ENCODE data around the gene GMPPA. TPM values are rescaled to one million over a fixed set of nuclear protein-coding genes. Genes with fewer than 3 reads are reported as not detected.
A peak's percentile ranks its signal among the peaks of the same experiment; 100 is the strongest.

GMPPA gene
- total and polyA plus RNA-seq, 4 donors, result 19.0 to 29.8 (median 21.4) TPM

DNA sequence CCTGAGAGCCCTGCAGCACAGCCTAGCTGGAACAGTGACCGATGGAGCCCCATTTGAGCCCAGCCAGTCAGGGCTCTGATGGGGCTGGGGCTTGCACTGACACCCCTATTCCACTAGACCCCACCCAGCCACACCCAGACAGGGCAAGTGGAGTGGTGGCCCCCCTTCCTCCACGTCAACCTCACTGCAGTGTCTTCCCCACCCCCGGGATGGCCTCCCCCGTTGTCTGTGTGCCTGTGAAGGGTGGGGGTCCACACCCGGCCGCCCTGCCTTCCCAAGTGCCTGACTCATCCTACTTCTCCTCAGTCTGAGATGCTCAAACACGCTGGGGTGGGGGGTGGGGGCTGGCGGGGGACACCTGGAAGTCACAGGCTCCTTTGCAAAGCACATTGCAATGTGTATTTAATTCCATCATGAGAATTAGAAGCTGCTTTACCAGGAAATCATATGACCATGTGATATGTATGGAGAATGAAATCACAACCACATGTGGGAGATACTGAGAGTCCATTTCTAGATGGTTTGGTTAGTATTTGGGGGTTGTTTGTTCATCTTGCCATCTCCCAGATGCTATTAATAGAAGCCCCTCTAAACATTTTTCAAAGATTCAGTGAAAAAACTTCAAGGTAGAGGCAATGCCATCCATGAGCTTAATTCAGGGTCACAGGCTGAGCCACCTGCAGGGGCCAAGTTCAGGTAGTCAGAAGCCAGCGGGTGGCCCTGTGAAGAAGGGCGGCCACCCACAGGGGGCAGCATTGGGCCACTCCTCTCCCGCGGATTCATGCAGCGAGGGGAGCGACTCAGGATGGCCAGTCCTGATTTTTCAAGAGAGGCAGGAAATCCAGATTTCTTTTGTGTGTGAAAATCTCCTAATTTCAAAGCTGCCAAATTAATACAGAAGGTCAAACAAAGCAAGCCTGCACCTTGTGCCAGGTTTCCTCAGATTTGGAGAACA is 22.7 kb upstream of the GMPPA start:
- Histone ChIP-seq H3K36me3 (ENCODE audit: control insufficient read depth, insufficient read depth, low read length) (peaks cover 75% of the 10 kb centered on the region), H3K27ac (ENCODE audit: low read depth, low read length) (no peak overlapping the region), H3K9me3 (ENCODE audit: control insufficient read depth, insufficient read depth, low read length) (no peaks in the 10 kb centered on the region), H3K4me1 (ENCODE audit: control insufficient read depth, insufficient read depth, low read length) (peaks cover 20% of the 10 kb centered on the region), H3K27me3 (ENCODE audit: control insufficient read depth, insufficient read depth, low read length) (no peaks in the 10 kb centered on the region), H3K4me3 (ENCODE audit: low read depth, low read length) (no peak overlapping the region)
- DNase-seq (ENCODE audit: low read depth in 4 of 6, low spot score in 6 of 6), result peak in 2 of 6 donors; percentile 79 to 89
- 34% methylated on average over 5 of the region's 14 CpGs for WGBS (ENCODE audit: insufficient coverage)

DNA sequence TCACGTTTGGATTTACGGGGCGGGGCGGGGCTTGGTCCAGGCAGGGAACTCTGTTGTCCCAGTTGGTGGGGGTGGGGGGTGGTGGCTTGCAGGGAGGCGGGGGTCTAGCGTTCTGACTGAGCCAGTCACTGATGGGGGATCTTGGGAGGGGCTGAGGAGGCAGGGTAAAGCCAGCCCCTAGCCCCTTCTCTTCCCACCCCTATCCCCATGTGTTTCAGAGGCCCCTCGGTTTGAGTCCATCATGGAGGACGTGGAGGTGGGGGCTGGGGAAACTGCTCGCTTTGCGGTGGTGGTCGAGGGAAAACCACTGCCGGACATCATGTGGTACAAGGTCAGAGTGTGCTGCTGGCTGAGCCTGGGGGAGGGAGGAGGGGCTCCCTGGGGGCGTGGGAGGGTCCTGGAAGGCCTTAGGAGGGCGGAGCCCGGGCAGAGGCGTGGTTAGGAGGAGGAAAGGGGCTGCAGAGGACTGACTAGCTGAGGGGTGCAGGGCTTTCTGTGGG is 22.0 kb upstream of the GMPPA start:
- peaks cover 75% of the 10 kb centered on the region for H3K36me3 ChIP-seq (ENCODE audit: control insufficient read depth, insufficient read depth, low read length)
- no peaks in the 10 kb centered on the region for H3K9me3 ChIP-seq (ENCODE audit: control insufficient read depth, insufficient read depth, low read length)
- peaks cover under 1% of the 10 kb centered on the region for H3K27me3 ChIP-seq (ENCODE audit: control insufficient read depth, insufficient read depth, low read length)
- no peak overlapping the region for H3K4me3 ChIP-seq (ENCODE audit: low read depth, low read length)
- peak in 2 of 6 donors; percentile 46 to 56 for DNase-seq (ENCODE audit: low read depth in 4 of 6, low spot score in 6 of 6)
- H3K4me1 ChIP-seq (ENCODE audit: control insufficient read depth, insufficient read depth, low read length), result peaks cover 23% of the 10 kb centered on the region
- WGBS (ENCODE audit: insufficient coverage), result 15% methylated on average over 12 of the region's 16 CpGs
- no peak overlapping the region for H3K27ac ChIP-seq (ENCODE audit: low read depth, low read length)

DNA sequence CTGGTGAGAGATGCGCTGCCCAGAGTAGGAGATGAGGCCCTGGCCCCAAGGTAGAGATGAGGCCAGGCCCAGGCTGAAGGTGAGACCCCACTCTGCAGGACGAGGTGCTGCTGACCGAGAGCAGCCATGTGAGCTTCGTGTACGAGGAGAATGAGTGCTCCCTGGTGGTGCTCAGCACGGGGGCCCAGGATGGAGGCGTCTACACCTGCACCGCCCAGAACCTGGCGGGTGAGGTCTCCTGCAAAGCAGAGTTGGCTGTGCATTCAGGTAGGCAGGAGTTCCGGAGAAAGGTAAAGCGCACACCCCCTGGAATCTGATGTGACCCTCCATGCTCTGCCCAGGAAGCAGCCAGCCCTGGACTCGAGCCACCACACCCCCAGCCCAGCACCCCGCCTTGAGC is 21.5 kb upstream of the GMPPA start:
- 72% methylated on average over 13 of the region's 13 CpGs for WGBS (ENCODE audit: insufficient coverage)
- Histone ChIP-seq H3K4me1 (ENCODE audit: control insufficient read depth, insufficient read depth, low read length) (peaks cover 24% of the 10 kb centered on the region), H3K4me3 (ENCODE audit: low read depth, low read length) (no peak overlapping the region), H3K27ac (ENCODE audit: low read depth, low read length) (no peak overlapping the region), H3K36me3 (ENCODE audit: control insufficient read depth, insufficient read depth, low read length) (peaks cover 73% of the 10 kb centered on the region), H3K27me3 (ENCODE audit: control insufficient read depth, insufficient read depth, low read length) (peaks cover 5% of the 10 kb centered on the region), H3K9me3 (ENCODE audit: control insufficient read depth, insufficient read depth, low read length) (no peaks in the 10 kb centered on the region)
- no peak for DNase-seq (ENCODE audit: low read depth in 4 of 6, low spot score in 6 of 6)

DNA sequence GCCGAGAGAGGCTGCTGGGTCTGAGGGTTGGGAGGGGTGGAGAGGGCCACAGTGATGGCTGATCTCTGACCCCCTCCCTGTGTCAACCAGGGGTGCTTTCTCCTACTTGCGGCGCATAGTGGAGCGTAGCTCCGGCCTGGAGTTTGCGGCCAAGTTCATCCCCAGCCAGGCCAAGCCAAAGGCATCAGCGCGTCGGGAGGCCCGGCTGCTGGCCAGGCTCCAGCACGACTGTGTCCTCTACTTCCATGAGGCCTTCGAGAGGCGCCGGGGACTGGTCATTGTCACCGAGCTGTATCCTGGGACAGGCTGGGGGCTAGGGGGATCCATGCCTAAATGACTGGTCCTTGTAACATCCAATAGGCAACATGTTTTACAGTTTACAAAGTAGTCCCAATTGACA is 20.9 kb upstream of the GMPPA start:
- H3K4me3 ChIP-seq (ENCODE audit: low read depth, low read length), result no peak overlapping the region
- peaks cover 73% of the 10 kb centered on the region for H3K36me3 ChIP-seq (ENCODE audit: control insufficient read depth, insufficient read depth, low read length)
- peaks cover 30% of the 10 kb centered on the region for H3K4me1 ChIP-seq (ENCODE audit: control insufficient read depth, insufficient read depth, low read length)
- H3K27ac ChIP-seq (ENCODE audit: low read depth, low read length), result no peak overlapping the region
- no peak for DNase-seq (ENCODE audit: low read depth in 4 of 6, low spot score in 6 of 6)
- WGBS (ENCODE audit: insufficient coverage), result 51% methylated on average over 15 of the region's 15 CpGs
- no peaks in the 10 kb centered on the region for H3K9me3 ChIP-seq (ENCODE audit: control insufficient read depth, insufficient read depth, low read length)
- peaks cover 11% of the 10 kb centered on the region for H3K27me3 ChIP-seq (ENCODE audit: control insufficient read depth, insufficient read depth, low read length)

DNA sequence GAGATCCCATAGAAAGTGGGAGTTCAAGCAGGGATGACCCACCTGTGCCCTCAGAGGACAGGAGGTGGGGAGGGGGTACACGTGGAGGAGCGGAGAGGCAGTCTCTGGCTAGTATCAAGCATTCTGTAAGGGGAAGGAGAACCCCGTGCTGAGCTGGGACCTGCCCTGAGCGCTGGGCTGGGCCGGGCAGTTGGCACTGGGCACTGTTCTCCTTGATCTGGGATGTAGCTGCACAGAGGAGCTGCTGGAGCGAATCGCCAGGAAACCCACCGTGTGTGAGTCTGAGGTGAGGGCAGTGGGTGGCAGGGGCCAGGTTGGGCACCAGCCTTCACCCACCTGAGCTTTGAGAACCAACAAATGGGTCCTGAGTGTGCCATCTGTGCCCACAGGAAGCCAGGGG is 19.8 kb upstream of the GMPPA start:
- Histone ChIP-seq H3K9me3 (ENCODE audit: control insufficient read depth, insufficient read depth, low read length) (no peaks in the 10 kb centered on the region), H3K4me3 (ENCODE audit: low read depth, low read length) (no peak overlapping the region), H3K27me3 (ENCODE audit: control insufficient read depth, insufficient read depth, low read length) (peaks cover 20% of the 10 kb centered on the region), H3K36me3 (ENCODE audit: control insufficient read depth, insufficient read depth, low read length) (peaks cover 73% of the 10 kb centered on the region), H3K4me1 (ENCODE audit: control insufficient read depth, insufficient read depth, low read length) (peaks cover 35% of the 10 kb centered on the region), H3K27ac (ENCODE audit: low read depth, low read length) (no peak overlapping the region)
- 94% methylated on average over 6 of the region's 8 CpGs for WGBS (ENCODE audit: insufficient coverage)
- DNase-seq (ENCODE audit: low read depth in 4 of 6, low spot score in 6 of 6), result no peak

DNA sequence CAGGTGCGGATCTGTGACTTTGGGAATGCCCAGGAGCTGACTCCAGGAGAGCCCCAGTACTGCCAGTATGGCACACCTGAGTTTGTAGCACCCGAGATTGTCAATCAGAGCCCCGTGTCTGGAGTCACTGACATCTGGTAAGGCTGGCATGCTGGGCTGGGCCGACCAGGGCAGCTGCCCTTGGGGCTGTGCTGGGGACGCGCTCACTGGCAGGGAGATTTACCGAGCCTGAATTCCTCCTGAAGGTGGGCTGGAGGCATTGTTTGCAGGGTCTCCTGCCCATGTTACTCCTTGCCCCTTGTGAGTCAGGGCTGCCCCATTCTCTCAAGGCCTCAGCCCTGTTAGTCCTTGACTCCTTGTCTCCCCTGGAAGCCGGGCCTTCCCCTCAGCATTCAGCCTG is 18.7 kb upstream of the GMPPA start:
- Histone ChIP-seq H3K36me3 (ENCODE audit: control insufficient read depth, insufficient read depth, low read length) (peaks cover 70% of the 10 kb centered on the region), H3K4me1 (ENCODE audit: control insufficient read depth, insufficient read depth, low read length) (peaks cover 44% of the 10 kb centered on the region), H3K4me3 (ENCODE audit: low read depth, low read length) (no peak overlapping the region), H3K27ac (ENCODE audit: low read depth, low read length) (no peak overlapping the region), H3K27me3 (ENCODE audit: control insufficient read depth, insufficient read depth, low read length) (peaks cover 29% of the 10 kb centered on the region), H3K9me3 (ENCODE audit: control insufficient read depth, insufficient read depth, low read length) (no peaks in the 10 kb centered on the region)
- no peak for DNase-seq (ENCODE audit: low read depth in 4 of 6, low spot score in 6 of 6)
- 90% methylated on average over 8 of the region's 8 CpGs for WGBS (ENCODE audit: insufficient coverage)

DNA sequence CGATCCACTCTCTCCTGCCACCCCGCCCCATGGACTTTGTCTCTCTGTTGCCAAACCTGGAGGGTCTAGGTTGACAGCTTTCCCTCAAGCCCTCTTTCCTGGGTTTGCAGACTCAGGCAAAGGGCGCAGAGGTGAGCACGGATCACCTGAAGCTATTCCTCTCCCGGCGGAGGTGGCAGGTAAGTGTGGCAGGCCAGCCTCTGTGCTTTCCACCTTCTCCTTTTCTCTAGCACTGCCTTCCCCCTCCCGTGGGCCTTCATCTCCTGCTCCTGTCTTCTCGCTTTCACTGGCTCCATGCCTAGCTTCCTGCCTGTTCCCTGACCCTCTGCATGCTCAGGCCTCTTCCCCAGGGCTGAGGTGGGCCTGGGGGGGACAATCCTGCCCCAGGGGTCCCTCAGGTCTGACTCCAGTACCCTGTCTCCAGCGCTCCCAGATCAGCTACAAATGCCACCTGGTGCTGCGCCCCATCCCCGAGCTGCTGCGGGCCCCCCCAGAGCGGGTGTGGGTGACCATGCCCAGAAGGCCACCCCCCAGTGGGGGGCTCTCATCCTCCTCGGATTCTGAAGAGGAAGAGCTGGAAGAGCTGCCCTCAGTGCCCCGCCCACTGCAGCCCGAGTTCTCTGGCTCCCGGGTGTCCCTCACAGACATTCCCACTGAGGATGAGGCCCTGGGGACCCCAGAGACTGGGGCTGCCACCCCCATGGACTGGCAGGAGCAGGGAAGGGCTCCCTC is 15.9 kb upstream of the GMPPA start:
- Histone ChIP-seq H3K27me3 (ENCODE audit: control insufficient read depth, insufficient read depth, low read length) (peaks cover 45% of the 10 kb centered on the region), H3K4me3 (ENCODE audit: low read depth, low read length) (no peak overlapping the region), H3K36me3 (ENCODE audit: control insufficient read depth, insufficient read depth, low read length) (peaks cover 58% of the 10 kb centered on the region), H3K9me3 (ENCODE audit: control insufficient read depth, insufficient read depth, low read length) (no peaks in the 10 kb centered on the region), H3K27ac (ENCODE audit: low read depth, low read length) (no peak overlapping the region), H3K4me1 (ENCODE audit: control insufficient read depth, insufficient read depth, low read length) (peaks cover 33% of the 10 kb centered on the region)
- WGBS (ENCODE audit: insufficient coverage), result 71% methylated on average over 17 of the region's 17 CpGs
- DNase-seq (ENCODE audit: low read depth in 4 of 6, low spot score in 6 of 6), result no peak

DNA sequence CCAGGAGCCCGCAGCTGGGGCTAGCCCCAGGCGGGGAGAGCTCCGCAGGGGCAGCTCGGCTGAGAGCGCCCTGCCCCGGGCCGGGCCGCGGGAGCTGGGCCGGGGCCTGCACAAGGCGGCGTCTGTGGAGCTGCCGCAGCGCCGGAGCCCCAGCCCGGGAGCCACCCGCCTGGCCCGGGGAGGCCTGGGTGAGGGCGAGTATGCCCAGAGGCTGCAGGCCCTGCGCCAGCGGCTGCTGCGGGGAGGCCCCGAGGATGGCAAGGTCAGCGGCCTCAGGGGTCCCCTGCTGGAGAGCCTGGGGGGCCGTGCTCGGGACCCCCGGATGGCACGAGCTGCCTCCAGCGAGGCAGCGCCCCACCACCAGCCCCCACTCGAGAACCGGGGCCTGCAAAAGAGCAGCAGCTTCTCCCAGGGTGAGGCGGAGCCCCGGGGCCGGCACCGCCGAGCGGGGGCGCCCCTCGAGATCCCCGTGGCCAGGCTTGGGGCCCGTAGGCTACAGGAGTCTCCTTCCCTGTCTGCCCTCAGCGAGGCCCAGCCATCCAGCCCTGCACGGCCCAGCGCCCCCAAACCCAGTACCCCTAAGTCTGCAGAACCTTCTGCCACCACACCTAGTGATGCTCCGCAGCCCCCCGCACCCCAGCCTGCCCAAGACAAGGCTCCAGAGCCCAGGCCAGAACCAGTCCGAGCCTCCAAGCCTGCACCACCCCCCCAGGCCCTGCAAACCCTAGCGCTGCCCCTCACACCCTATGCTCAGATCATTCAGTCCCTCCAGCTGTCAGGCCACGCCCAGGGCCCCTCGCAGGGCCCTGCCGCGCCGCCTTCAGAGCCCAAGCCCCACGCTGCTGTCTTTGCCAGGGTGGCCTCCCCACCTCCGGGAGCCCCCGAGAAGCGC is 15.0 kb upstream of the GMPPA start:
- no peak overlapping the region for H3K27ac ChIP-seq (ENCODE audit: low read depth, low read length)
- peaks cover 65% of the 10 kb centered on the region for H3K36me3 ChIP-seq (ENCODE audit: control insufficient read depth, insufficient read depth, low read length)
- peaks cover 45% of the 10 kb centered on the region for H3K27me3 ChIP-seq (ENCODE audit: control insufficient read depth, insufficient read depth, low read length)
- H3K4me1 ChIP-seq (ENCODE audit: control insufficient read depth, insufficient read depth, low read length), result peaks cover 32% of the 10 kb centered on the region
- WGBS (ENCODE audit: insufficient coverage), result 26% methylated on average over 58 of the region's 58 CpGs
- DNase-seq (ENCODE audit: low read depth in 4 of 6, low spot score in 6 of 6), result no peak
- no peaks in the 10 kb centered on the region for H3K9me3 ChIP-seq (ENCODE audit: control insufficient read depth, insufficient read depth, low read length)
- no peak overlapping the region for H3K4me3 ChIP-seq (ENCODE audit: low read depth, low read length)

Measured in spinal cord (tissue), 10 donors.